ENCODE data around the gene ZW10.

Gene ZW10

GRCh38 chr11:113697111-113697510, 76.4 kb downstream of the ZW10 start:
- DNase-seq, result no peak

DNA sequence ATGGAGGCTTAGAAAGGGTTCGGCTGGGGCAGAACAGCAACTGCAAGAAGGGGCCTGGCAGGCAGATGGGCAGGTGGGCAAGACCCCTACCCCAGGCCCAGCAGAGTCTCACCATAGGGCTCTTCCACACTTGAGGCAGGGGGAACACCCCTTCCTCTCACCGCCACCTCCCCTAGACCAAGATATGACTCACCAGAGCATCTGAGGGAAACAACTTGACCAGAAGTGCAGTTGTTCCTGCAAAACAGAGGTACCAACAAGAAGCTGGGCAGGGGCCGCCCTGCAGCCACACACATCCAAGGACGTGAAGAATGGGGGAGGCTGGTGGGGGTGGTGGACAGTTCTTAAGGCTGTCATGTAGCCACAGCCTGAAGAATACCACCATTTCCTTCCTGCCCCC, 78.3 kb downstream of the ZW10 start:
- DNase-seq, result no peak

- DNase-seq, result no peak
Measured at GRCh38 chr11:113694390-113694789, 79.1 kb downstream of the ZW10 start.

DNA sequence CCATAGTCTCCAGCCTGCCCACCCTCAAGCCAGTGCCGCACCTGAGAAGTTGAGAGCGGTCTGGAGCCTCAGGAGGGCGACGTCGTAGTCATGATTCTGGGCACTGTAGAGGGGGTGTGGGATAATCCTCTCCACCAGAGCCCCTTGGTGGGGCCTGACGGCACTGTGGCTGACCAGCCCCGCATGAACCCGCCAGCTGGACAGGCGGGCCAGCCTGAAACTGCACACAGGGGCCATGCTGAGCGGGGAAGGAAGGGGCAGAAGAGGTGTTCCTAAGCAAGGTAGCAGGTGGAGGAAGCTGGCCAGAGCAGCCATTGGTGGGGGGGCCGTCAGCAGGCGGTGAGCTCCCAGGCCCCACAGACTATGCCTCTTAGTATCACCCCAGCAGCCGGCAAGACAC, 80.5 kb downstream of the ZW10 start:
- DNase-seq, result no peak

GRCh38 chr11:113690619-113691569, 82.6 kb downstream of the ZW10 start:
- no peak for DNase-seq

- DNase-seq, result no peak
Measured at GRCh38 chr11:113689768-113690618, 83.5 kb downstream of the ZW10 start.

- DNase-seq, result no peak
Measured at GRCh38 chr11:113685654-113686359, 87.7 kb downstream of the ZW10 start.

DNA sequence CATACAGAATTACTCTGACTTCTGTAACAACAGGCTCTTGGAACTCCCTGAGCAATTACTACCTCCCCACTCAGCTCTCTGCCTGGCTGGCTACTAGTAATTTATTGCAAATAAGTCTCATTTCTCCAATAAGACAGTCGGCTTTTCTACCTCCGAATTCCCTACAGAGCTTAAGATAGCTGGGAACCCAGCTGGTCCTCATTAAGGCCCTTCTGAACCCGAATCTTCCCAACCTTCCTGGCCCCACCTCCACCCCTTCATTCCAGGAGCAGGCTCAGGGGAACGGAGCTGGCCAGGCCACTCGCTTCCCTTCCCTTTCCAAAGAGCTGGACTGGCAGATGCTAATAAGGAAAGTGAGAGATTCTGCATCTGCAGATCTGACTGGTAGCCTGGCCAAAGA, 89.0 kb downstream of the ZW10 start:
- no peak for DNase-seq

DNA sequence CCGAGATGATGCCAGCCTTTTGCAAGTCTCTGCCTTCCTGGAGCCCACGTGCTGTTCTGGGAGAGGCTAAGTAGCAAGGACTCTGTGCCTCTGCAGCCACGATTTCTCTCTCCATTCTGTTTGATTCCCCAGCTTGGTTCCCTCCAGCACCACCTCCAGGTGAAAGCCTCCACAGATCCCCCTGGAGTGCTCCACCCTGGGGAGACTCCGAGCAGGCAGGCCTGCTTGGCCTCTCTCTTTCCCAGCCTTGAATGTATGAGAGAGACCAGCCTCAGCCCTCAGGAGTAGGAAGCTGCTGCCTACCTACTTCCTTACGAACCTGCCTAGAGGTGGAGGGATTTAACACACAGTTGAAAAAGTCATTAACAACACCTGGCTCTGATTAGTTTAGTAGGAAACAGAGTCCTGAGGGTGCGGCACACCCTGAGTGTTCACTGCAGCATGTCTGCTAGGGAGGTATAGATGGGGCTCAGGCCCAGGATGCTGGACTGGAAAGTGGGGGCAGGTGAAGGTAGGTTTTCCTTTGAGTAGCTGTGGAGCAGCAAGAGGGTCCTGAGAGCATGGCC, 89.9 kb downstream of the ZW10 start:
- no peak for DNase-seq
